A549 treated with AZD2906 at 1 μM for 4 hours (cell line): ENCODE results near the gene GPAT3. TPM values are rescaled to one million over a fixed set of nuclear protein-coding genes. Genes with fewer than 3 reads are reported as not detected.

Experiments
- total RNA-seq: library from RNA; stranded (reverse); fragments of 200-300 nt; extraction: Qiagen RNA extraction; gene quantifications from 5 replicates; pipeline ENCODE4 v1.2.3, GENCODE V29; 2022

Gene GPAT3
- total RNA-seq: 24.8 to 33.4 TPM (median 29.9 TPM) in 5 replicates

GRCh38 chr4:83535520-83536361, at the start of gene GPAT3:
GPAT3 (plus strand) TSS chr4:83536108; CDS start chr4:83536623, 515 bp downstream.

Other genes starting within 250 kb of the GPAT3 start
- 1.0 to 1.5 TPM (median 1.3 TPM) in 5 replicates for gene HPSE, start 201.3 kb upstream of the GPAT3 start, total RNA-seq
- gene HELQ, start 80.3 kb upstream of the GPAT3 start, total RNA-seq: 4.6 to 6.6 TPM (median 4.7 TPM) in 5 replicates
- 39.7 to 53.0 TPM (median 40.9 TPM) in 5 replicates for gene MRPS18C, start 80.0 kb upstream of the GPAT3 start, total RNA-seq
- gene ABRAXAS1, start 51.0 kb upstream of the GPAT3 start, total RNA-seq: 4.9 to 7.6 TPM (median 6.6 TPM) in 5 replicates